ENCODE results near the gene HOXB2. TPM values are rescaled to one million over a fixed set of nuclear protein-coding genes. Genes with fewer than 3 reads are reported as not detected.
A peak's percentile ranks its signal among the peaks of the same experiment; 100 is the strongest.

The HOXB2 gene
- total RNA-seq, 1 donor from 2014 or later = not detected

GRCh38 chr17:48522031-48522653 lies 22.8 kb downstream of the HOXB2 start:
- no peak overlapping the region for H3K27ac Mint-ChIP-seq
- Histone ChIP-seq H3K36me3 (no peaks in the 10 kb centered on the region), H3K4me2 (no peak overlapping the region), H3K9ac (no peak overlapping the region), H3K4me1 (no peaks in the 10 kb centered on the region), H3K9me3 (ENCODE audit: low read depth) (no peaks in the 10 kb centered on the region), H3K4me3 (no peak overlapping the region), H3K79me2 (ENCODE audit: low read depth) (no peaks in the 10 kb centered on the region), H3F3A (ENCODE audit: low read depth) (no peaks in the 10 kb centered on the region), H3K27me3 (peaks cover 100% of the 10 kb centered on the region), H2AFZ (replicated peaks) (no peak overlapping the region), H4K20me1 (ENCODE audit: low read depth) (peaks cover 56% of the 10 kb centered on the region), H3K27ac (no peak overlapping the region)
- H3K27me3 Mint-ChIP-seq (ENCODE audit: insufficient read depth, low read depth) = peaks cover 74% of the 10 kb centered on the region
- peaks cover 2% of the 10 kb centered on the region for H3K9me3 Mint-ChIP-seq
- H3K36me3 Mint-ChIP-seq = no peaks in the 10 kb centered on the region
- no peak for DNase-seq (ENCODE audit: low spot score)
- H3K4me3 Mint-ChIP-seq = no peak overlapping the region
- H3K4me1 Mint-ChIP-seq = no peaks in the 10 kb centered on the region
- no peak for TF ChIP-seq CTCF (IDR thresholded peaks at IDR 0.05)
- TF ChIP-seq EZH2 (IDR thresholded peaks at IDR 0.05) = peak; percentile 56
- no peak for TF ChIP-seq EZH2phosphoT487 (IDR thresholded peaks at IDR 0.05)

- Histone ChIP-seq H2AFZ (replicated peaks) (no peak overlapping the region), H3K79me2 (ENCODE audit: low read depth) (no peaks in the 10 kb centered on the region), H3K27ac (no peak overlapping the region), H3F3A (ENCODE audit: low read depth) (no peaks in the 10 kb centered on the region), H3K9me3 (ENCODE audit: low read depth) (no peaks in the 10 kb centered on the region), H3K27me3 (peaks cover 100% of the 10 kb centered on the region), H3K4me1 (no peaks in the 10 kb centered on the region), H3K9ac (no peak overlapping the region), H3K36me3 (no peaks in the 10 kb centered on the region), H4K20me1 (ENCODE audit: low read depth) (peaks cover 41% of the 10 kb centered on the region), H3K4me2 (no peak overlapping the region), H3K4me3 (no peak overlapping the region)
- DNase-seq (ENCODE audit: low spot score) = peak; percentile 68
- Mint-ChIP-seq H3K27ac (no peak overlapping the region), H3K4me1 (no peaks in the 10 kb centered on the region), H3K4me3 (peak overlapping the region; percentile 13), H3K9me3 (peaks cover 2% of the 10 kb centered on the region), H3K36me3 (no peaks in the 10 kb centered on the region), H3K27me3 (ENCODE audit: insufficient read depth, low read depth) (peaks cover 65% of the 10 kb centered on the region)
- TF ChIP-seq CTCF (IDR thresholded peaks at IDR 0.05) = no peak
- no peak for TF ChIP-seq EZH2 (IDR thresholded peaks at IDR 0.05)
- TF ChIP-seq EZH2phosphoT487 (IDR thresholded peaks at IDR 0.05) = peak; percentile 92
These were observed 24.3 kb downstream of the HOXB2 start for GRCh38 chr17:48520631-48521079.

GRCh38 chr17:48519427-48519826 lies 25.5 kb downstream of the HOXB2 start:
- Histone ChIP-seq H3K4me1 (no peaks in the 10 kb centered on the region), H3K79me2 (ENCODE audit: low read depth) (no peaks in the 10 kb centered on the region), H4K20me1 (ENCODE audit: low read depth) (peaks cover 30% of the 10 kb centered on the region), H3K27ac (no peak overlapping the region), H3F3A (ENCODE audit: low read depth) (no peaks in the 10 kb centered on the region), H3K36me3 (no peaks in the 10 kb centered on the region), H3K9me3 (ENCODE audit: low read depth) (no peaks in the 10 kb centered on the region), H3K4me2 (no peak overlapping the region), H2AFZ (replicated peaks) (no peak overlapping the region), H3K9ac (no peak overlapping the region), H3K27me3 (peaks cover 100% of the 10 kb centered on the region), H3K4me3 (no peak overlapping the region)
- no peaks in the 10 kb centered on the region for H3K36me3 Mint-ChIP-seq
- TF ChIP-seq EZH2 (IDR thresholded peaks at IDR 0.05) (no peak), CTCF (IDR thresholded peaks at IDR 0.05) (no peak), EZH2phosphoT487 (IDR thresholded peaks at IDR 0.05) (no peak)
- no peaks in the 10 kb centered on the region for H3K4me1 Mint-ChIP-seq
- no peak overlapping the region for H3K27ac Mint-ChIP-seq
- no peak overlapping the region for H3K4me3 Mint-ChIP-seq
- H3K27me3 Mint-ChIP-seq (ENCODE audit: insufficient read depth, low read depth) = peaks cover 62% of the 10 kb centered on the region
- no peaks in the 10 kb centered on the region for H3K9me3 Mint-ChIP-seq
- no peak for DNase-seq (ENCODE audit: low spot score)

All from neural progenitor cell (in vitro differentiated cells).